ENCODE measurements around the gene DCK. TPM values are rescaled to one million over a fixed set of nuclear protein-coding genes. Genes with fewer than 3 reads are reported as not detected.
A peak's percentile ranks its signal among the peaks of the same experiment; 100 is the strongest.

Gene DCK
- total RNA-seq, 1 experiment from 2014 or later: 13.7 TPM

DNA sequence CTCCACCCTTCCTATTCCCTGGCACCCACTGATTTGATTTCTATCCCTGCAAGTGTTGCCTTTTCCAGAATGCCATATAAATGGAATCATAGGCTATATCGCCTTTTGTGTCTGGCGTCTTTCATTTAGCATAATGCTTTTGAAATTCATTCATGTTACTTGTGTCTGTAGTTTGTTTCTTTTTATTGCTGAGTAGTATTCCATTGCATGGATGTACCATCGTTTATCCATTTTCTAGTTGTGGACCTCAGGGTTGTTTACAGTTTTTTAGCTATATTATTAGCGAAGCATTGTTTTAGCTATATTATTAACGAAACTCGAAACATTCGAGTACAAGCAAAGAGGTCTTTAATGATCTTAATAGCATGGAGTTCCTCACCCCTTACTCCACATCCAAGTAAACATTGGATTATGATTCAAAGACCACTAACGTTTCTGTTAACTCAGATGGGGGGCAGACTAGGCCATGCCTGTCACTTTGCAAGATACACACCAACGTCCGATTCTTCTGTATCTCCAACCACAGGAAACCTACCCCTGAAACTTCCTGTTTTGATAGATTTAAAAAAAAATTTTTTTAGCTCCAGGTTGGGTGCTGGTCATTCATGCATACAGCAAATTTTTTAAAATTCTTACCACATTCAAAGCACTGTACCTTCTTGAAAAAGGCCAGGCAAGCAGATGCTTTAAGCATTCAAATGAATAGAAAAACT lies 1.1 kb downstream of the DCK start:
- H3K9ac ChIP-seq (ENCODE audit: extremely low read depth, insufficient read length, low read length): peak overlapping the region; percentile 80
- H3K27me3 Mint-ChIP-seq (ENCODE audit: low read depth): no peaks in the 10 kb centered on the region
- H3K27ac Mint-ChIP-seq: peak overlapping the region; percentile 70 to 97 (median 93); a peak in 6 of 7 replicates
- no peak overlapping the region for H4K5ac ChIP-seq (ENCODE audit: insufficient read length, low read depth, low read length)
- no peaks in the 10 kb centered on the region for H3K27me3 ChIP-seq (ENCODE audit: insufficient read depth, low read length)
- H2BK120ac ChIP-seq (ENCODE audit: low read depth, low read length, poor library complexity, severe bottlenecking): no peak overlapping the region
- no peak overlapping the region for H3T11ph ChIP-seq (ENCODE audit: low read length)
- no peak overlapping the region for H3K27ac ChIP-seq (ENCODE audit: insufficient read length, low read depth, low read length)
- H3K4me3 Mint-ChIP-seq: peak overlapping the region; percentile 90 to 92
- no CpG with 5 or more reads among the region's 10 CpGs for WGBS (ENCODE audit: extremely low coverage, insufficient read length, low lambda C conversion rate)
- H4K91ac ChIP-seq (ENCODE audit: insufficient read length, low read depth, low read length): no peak overlapping the region
- no peak overlapping the region for H2BK20ac ChIP-seq (ENCODE audit: low read depth, low read length, poor library complexity, severe bottlenecking)
- H3K79me1 ChIP-seq (ENCODE audit: insufficient read depth, low read depth, low read length, poor library complexity, severe bottlenecking): no peaks in the 10 kb centered on the region
- H3K14ac ChIP-seq (ENCODE audit: insufficient read depth, low read length): no peak overlapping the region; the same call in 1 of the 2 replicates
- H4K8ac ChIP-seq (replicated peaks; ENCODE audit: insufficient read length, low read depth, low read length): no peak overlapping the region
- peaks cover 10% of the 10 kb centered on the region; the same call in 1 of the 2 replicates for H3K4me1 ChIP-seq (ENCODE audit: insufficient read depth, low read length)
- H3K4me1 Mint-ChIP-seq: peaks cover 37 to 42% of the 10 kb centered on the region in 2 experiments
- H2AFZ ChIP-seq (ENCODE audit: low read length): no peak overlapping the region
- H2BK15ac ChIP-seq (ENCODE audit: low read depth, low read length): no peak overlapping the region
- no peak for DNase-seq
- no peak for TF ChIP-seq CTCF (conservative IDR thresholded peaks at IDR 0.05)
- peak overlapping the region; percentile 58 for H3K4me2 ChIP-seq (ENCODE audit: insufficient read depth, insufficient read length, low read length)
- H2BK12ac ChIP-seq (ENCODE audit: insufficient read length, low read depth, low read length): no peak overlapping the region
- no peak overlapping the region for H3K4ac ChIP-seq (ENCODE audit: low read depth, low read length)
- no peak overlapping the region for H3K18ac ChIP-seq (ENCODE audit: insufficient read length, low read depth, low read length)
- H3K23ac ChIP-seq (ENCODE audit: insufficient read length, low read depth, low read length): no peak overlapping the region
- H3K9me3 Mint-ChIP-seq: peaks cover 13 to 15% of the 10 kb centered on the region in 2 experiments
- H3K23me2 ChIP-seq (ENCODE audit: insufficient read length, low read depth, low read length, poor library complexity, severe bottlenecking): peaks cover 5% of the 10 kb centered on the region
- H3K36me3 Mint-ChIP-seq (ENCODE audit: insufficient read depth in 1 of 3, low read depth in 3 of 3): peaks cover 19 to 43% (median 25%) of the 10 kb centered on the region in 3 experiments
- H2AK5ac ChIP-seq (ENCODE audit: insufficient read length, low read length): no peak overlapping the region
- no peak overlapping the region for H3K56ac ChIP-seq (ENCODE audit: insufficient read length, low read depth, low read length)
- no peak overlapping the region for H2BK5ac ChIP-seq (ENCODE audit: insufficient read length, low read length)
- H3K9me3 ChIP-seq (ENCODE audit: control insufficient read depth, low read depth, low read length): no peaks in the 10 kb centered on the region
- peaks cover 11% of the 10 kb centered on the region for H3K79me2 ChIP-seq (ENCODE audit: insufficient read depth, low read length)
- no peaks in the 10 kb centered on the region for H4K20me1 ChIP-seq (ENCODE audit: control insufficient read depth, insufficient read depth, insufficient read length)

Data from H9 (cell line).